KMS-11 (cell line): ENCODE results near the gene FBXL5.
A peak's percentile ranks its signal among the peaks of the same experiment; 100 is the strongest.

Source experiments
- H2AFZ ChIP-seq: fragments of 200-600 bp; sonication (generic); 2 replicates; pipeline ENCODE4 v1.6.1; 2016; ENCODE audit warnings: antibody characterized with exemption, mixed run types, low read depth
- H3K27ac ChIP-seq: fragments of 200-600 bp; sonication (generic); 2 replicates; pipeline ENCODE4 v1.6.1; 2016; ENCODE audit warnings: mild to moderate bottlenecking, mixed run types
- H3K27me3 ChIP-seq: fragments of 200-600 bp; sonication (generic); 2 replicates; pipeline ENCODE4 v1.6.1; 2017; ENCODE audit warnings: mild to moderate bottlenecking, low read depth, mixed run types, moderate library complexity; ENCODE audit not compliant: insufficient read depth
- H3K36me3 ChIP-seq: fragments of 200-600 bp; sonication (generic); 2 replicates; pipeline ENCODE4 v1.6.1; 2017; ENCODE audit warnings: mild to moderate bottlenecking, mixed run types; ENCODE audit not compliant: insufficient read depth
- H3K4me1 ChIP-seq: fragments of 200-600 bp; sonication (generic); 2 replicates; pipeline ENCODE4 v1.6.1; 2016; ENCODE audit warnings: mild to moderate bottlenecking, low read depth, mixed run types; ENCODE audit not compliant: poor library complexity, severe bottlenecking
- H3K4me2 ChIP-seq: fragments of 200-600 bp; sonication (generic); 2 replicates; pipeline ENCODE4 v1.7.0; 2016; ENCODE audit warnings: mild to moderate bottlenecking, mixed run types
- H3K4me3 ChIP-seq: fragments of 200-600 bp; sonication (generic); IDR thresholded peaks from 2 replicates; pipeline ENCODE4 v1.6.1; 2017; ENCODE audit warnings: low read depth, low read length, mixed read lengths; ENCODE audit not compliant: insufficient read depth
- H3K79me2 ChIP-seq: fragments of 200-600 bp; sonication (generic); 2 replicates; pipeline ENCODE4 v1.6.1; 2016; ENCODE audit warnings: low read depth, mixed run types; ENCODE audit not compliant: insufficient read depth
- H3K9ac ChIP-seq: fragments of 200-600 bp; sonication (generic); 2 replicates; pipeline ENCODE4 v1.6.1; 2016; ENCODE audit warnings: mild to moderate bottlenecking, mixed run types
- H4K20me1 ChIP-seq: fragments of 200-600 bp; sonication (generic); 2 replicates; pipeline ENCODE4 v1.6.1; 2016; ENCODE audit warnings: mild to moderate bottlenecking, mixed run types; ENCODE audit not compliant: insufficient read depth
- TF ChIP-seq, protein P1 (sequence below): fragments of 200-600 bp; sonication (generic); conservative IDR thresholded peaks from 2 replicates; pipeline ENCODE4 v1.6.1; 2017; ENCODE audit warnings: low read depth, mild to moderate bottlenecking, antibody characterized with exemption, low read length, moderate library complexity, mixed read lengths

The FBXL5 gene

DNA sequence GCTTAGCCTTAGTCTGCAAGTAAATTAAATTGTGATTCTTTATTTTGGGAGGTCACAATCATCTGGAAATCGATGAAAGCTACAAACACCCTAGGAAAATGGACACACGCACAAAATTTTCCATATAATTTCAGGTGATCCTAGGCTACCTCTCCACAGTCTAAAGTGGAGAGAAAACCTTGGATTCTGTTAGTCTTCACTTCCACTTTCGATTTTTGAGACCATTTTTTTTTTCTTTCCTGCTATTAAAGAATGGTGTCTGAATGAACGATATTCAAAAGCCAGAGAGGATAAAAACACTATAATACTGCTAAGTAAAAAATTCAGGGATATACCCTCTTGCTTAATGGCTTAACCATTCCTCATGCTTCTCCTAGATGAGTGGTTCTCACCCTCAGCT, 1.7 kb downstream of the FBXL5 start:
- no peak overlapping the region for H3K9ac ChIP-seq

DNA sequence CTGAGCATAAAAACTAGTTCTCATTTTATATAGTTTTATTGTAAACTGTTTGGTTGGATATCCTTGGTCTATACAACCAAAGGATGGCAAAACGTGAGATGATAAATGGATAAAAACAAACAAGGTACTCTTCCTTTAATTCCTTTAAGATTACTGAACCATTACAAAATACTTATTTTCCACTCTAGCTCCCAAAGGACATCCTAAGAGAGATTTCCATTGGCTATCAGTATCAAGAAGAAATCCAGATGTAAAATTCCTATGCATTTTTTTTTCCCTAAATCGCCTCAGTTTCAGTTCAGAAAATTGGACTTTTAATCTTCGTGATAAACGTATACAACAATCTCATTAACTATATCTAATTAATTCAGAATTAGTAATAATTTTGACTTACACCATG, 2.3 kb downstream of the FBXL5 start:
- no peak overlapping the region for H2AFZ ChIP-seq
- TF ChIP-seq, protein P1, sequence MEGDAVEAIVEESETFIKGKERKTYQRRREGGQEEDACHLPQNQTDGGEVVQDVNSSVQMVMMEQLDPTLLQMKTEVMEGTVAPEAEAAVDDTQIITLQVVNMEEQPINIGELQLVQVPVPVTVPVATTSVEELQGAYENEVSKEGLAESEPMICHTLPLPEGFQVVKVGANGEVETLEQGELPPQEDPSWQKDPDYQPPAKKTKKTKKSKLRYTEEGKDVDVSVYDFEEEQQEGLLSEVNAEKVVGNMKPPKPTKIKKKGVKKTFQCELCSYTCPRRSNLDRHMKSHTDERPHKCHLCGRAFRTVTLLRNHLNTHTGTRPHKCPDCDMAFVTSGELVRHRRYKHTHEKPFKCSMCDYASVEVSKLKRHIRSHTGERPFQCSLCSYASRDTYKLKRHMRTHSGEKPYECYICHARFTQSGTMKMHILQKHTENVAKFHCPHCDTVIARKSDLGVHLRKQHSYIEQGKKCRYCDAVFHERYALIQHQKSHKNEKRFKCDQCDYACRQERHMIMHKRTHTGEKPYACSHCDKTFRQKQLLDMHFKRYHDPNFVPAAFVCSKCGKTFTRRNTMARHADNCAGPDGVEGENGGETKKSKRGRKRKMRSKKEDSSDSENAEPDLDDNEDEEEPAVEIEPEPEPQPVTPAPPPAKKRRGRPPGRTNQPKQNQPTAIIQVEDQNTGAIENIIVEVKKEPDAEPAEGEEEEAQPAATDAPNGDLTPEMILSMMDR = no peak
- H3K27me3 ChIP-seq = no peaks in the 10 kb centered on the region
- H3K36me3 ChIP-seq = no peaks in the 10 kb centered on the region
- H4K20me1 ChIP-seq = no peaks in the 10 kb centered on the region
- H3K4me3 ChIP-seq = no peak overlapping the region
- no peak overlapping the region for H3K9ac ChIP-seq
- H3K79me2 ChIP-seq = peaks cover 49% of the 10 kb centered on the region
- peaks cover 34% of the 10 kb centered on the region for H3K4me1 ChIP-seq
- no peak overlapping the region for H3K27ac ChIP-seq
- H3K4me2 ChIP-seq = peak overlapping the region; percentile 87

More for the DNA sequence above, 1.7 kb downstream of the FBXL5 start:
- Histone ChIP-seq H2AFZ (no peak overlapping the region), H3K27ac (no peak overlapping the region; the same call in 1 of the 2 replicates), H3K4me2 (peak overlapping the region; percentile 87), H3K4me3 (no peak overlapping the region), H4K20me1 (no peaks in the 10 kb centered on the region), H3K4me1 (peaks cover 34% of the 10 kb centered on the region), H3K27me3 (no peaks in the 10 kb centered on the region), H3K79me2 (peaks cover 43% of the 10 kb centered on the region), H3K36me3 (no peaks in the 10 kb centered on the region)
- TF ChIP-seq, protein P1 = no peak

DNA sequence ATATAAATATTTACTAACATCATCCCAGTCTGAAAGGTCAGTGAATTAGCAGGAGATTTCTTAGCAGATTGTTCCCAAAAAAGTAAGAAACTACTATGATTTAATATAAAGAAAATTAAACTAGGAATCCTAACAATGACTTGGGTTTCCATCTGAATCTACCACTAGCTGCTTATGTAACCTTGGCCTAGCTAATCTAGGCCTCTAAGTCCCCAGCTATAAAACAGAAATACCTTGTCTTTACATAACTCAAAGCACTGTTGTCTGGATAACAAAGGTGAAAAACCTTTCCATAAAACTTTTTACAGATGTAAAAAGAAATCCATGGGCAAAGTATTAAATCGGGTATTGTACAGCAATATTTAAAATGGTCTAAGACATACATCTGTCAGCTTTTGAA, 3.0 kb downstream of the FBXL5 start:
- H3K79me2 ChIP-seq = peaks cover 50% of the 10 kb centered on the region
- no peak overlapping the region for H3K9ac ChIP-seq
- no peak overlapping the region for H3K4me3 ChIP-seq
- H3K4me2 ChIP-seq = peak overlapping the region; percentile 3; the same call in 1 of the 2 replicates
- H2AFZ ChIP-seq = no peak overlapping the region
- peaks cover 34% of the 10 kb centered on the region for H3K4me1 ChIP-seq
- H3K27ac ChIP-seq = no peak overlapping the region
- TF ChIP-seq, protein P1 = no peak
- H4K20me1 ChIP-seq = no peaks in the 10 kb centered on the region
- H3K27me3 ChIP-seq = no peaks in the 10 kb centered on the region
- H3K36me3 ChIP-seq = no peaks in the 10 kb centered on the region

DNA sequence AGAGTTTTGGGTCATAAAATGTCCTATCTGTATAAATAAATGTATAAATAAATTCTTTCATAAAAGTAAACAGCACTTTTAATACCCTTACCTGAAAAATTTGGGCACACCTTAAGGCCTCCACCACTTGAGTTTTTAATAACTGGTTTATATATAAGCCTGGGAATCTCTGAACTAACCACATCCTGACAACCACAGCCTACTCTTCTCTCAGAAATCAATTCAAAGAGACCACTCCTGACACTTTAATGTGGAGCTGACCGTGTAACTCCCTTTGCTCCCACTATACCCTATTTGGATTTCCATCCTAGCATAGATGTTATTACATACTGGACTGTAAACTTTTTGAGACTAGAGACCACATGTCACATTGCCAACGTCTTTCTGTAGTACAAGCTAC, 3.5 kb downstream of the FBXL5 start:
- Histone ChIP-seq H3K4me2 (peak overlapping the region; percentile 3; the same call in 1 of the 2 replicates), H3K79me2 (peaks cover 50% of the 10 kb centered on the region), H4K20me1 (no peaks in the 10 kb centered on the region), H3K27ac (no peak overlapping the region), H3K9ac (no peak overlapping the region), H3K4me1 (peaks cover 34% of the 10 kb centered on the region), H3K27me3 (no peaks in the 10 kb centered on the region), H3K4me3 (no peak overlapping the region), H3K36me3 (no peaks in the 10 kb centered on the region), H2AFZ (no peak overlapping the region)
- TF ChIP-seq, protein P1 = no peak
